HG03135 (cell line): Measurements from ENCODE around the gene APIP.

Source experiments
- ATAC-seq: cut with Tn5 transposase; IDR thresholded peaks from one replicate; pipeline ENCODE4 v1.9.1; 2021; ENCODE audit warnings: mild to moderate bottlenecking, moderate library complexity; ENCODE audit not compliant: unreplicated experiment

Gene APIP

DNA sequence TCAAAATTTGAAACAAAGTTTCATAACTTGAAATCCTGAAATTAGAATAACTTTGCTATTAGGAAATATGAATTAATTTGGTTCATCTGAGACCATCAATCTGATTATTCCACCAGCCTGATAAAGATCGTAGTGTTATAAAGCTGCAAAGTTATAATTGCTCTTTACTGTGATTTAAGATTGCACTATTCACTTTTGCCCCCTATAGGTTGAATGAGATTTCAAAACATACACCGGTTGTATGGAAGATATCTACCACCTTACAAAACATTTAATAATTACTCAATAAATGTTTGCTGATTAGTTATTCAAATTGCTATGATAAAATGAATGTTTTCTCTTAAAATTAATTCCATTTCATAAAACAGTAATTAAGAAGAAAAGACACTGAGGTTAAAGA is 26.1 kb downstream of the APIP start:
- no peak for ATAC-seq

GRCh38 chr11:34887260-34887659 is 28.9 kb downstream of the APIP start:
- ATAC-seq: no peak

GRCh38 chr11:34886609-34887008 is 29.6 kb downstream of the APIP start:
- ATAC-seq: no peak

GRCh38 chr11:34881900-34882299 is 34.3 kb downstream of the APIP start:
- ATAC-seq: no peak

DNA sequence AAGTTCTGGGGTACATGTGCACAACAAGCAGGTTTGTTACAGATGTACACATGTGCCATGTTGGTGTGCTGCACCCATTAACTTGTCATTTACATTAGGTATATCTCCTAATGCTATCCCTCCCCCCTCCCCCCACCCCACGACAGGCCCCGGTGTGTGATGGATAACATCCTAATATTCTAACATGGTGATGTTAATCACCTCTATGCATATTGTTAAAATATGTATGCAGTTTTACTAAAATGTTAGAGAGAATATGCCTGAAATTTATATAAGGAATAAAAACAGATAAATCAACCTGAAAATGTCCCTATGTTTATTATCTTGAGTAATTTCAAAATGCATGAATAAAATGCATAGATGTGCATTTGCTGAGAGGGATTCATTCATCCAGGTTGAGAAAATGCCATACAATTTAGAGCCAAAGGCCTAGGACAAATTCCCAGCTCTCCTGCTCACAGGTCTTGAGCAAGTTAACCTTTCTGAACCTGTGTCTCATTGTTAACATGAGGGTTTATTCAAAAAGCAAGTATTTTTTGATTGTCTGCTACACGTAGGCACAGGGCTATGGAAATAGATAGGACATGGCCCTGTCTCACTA is 38.7 kb downstream of the APIP start:
- no peak for ATAC-seq

DNA sequence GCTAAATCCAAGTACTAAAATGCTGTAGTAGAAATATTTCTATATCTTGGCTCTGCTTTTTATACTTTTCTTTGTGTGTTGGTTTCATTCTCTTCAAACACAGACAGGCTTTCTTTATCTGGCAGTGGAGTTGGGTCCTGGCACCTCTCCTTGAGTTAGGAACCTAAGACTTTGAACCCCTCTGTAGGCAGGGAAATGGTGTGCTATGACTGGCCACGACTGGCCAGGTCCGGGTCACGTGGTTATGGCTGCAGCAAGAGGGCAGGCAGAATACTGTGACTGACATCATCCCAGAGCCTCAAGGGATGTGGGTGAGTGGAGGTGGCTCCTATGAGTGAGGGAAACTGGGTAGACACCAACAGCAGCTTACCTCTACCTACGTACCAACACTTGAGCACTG is 42.0 kb downstream of the APIP start:
- no peak for ATAC-seq

- ATAC-seq: no peak
Measured at GRCh38 chr11:34870548-34871196, 45.5 kb downstream of the APIP start.

DNA sequence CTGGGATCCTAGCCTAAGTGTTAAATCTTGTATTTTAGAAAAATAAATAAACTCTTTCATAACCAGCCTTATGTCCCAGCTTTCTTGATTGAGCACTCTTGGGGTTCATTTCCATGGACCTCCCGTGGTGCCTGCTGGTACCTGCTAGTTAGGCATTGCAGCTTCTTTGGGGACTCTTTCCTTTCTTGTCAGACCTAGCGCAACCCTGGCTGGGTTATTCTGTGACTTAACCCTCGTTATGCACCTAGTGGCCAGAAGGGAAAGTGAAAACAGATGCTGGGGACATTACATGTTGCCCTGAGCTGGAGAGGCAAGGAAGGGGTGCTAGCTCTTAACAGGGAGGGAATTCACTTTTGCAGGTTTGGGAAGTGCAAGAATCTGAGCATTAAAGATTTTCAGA is 46.8 kb downstream of the APIP start:
- no peak for ATAC-seq

- no peak for ATAC-seq
Measured at GRCh38 chr11:34866375-34866774, 49.8 kb downstream of the APIP start.

- no peak for ATAC-seq
Measured at GRCh38 chr11:34865261-34865660, 50.9 kb downstream of the APIP start.

- ATAC-seq: no peak
Measured at GRCh38 chr11:34864424-34864823, 51.8 kb downstream of the APIP start.

DNA sequence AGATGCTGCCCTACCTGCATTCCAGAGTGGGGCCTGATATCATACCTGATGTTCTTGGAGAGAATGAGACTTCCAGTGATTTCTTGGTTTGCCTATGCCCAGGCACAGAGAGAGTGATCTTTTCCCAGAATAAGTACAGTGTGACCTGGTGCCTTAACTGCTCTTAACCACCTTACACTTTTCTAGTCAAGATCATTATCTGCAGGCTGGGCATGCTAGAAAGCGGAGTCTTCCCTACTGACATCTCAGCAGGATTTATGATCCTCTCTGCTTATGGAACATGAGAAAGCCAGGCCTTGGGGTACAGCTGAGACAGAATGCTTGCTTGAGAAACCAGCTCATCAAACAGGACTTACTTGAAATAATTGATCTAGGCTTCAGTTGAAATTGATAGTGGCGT is 53.1 kb downstream of the APIP start:
- ATAC-seq: no peak

GRCh38 chr11:34860518-34860917 is 55.7 kb downstream of the APIP start:
- no peak for ATAC-seq

GRCh38 chr11:34860034-34860433 is 56.1 kb downstream of the APIP start:
- no peak for ATAC-seq

DNA sequence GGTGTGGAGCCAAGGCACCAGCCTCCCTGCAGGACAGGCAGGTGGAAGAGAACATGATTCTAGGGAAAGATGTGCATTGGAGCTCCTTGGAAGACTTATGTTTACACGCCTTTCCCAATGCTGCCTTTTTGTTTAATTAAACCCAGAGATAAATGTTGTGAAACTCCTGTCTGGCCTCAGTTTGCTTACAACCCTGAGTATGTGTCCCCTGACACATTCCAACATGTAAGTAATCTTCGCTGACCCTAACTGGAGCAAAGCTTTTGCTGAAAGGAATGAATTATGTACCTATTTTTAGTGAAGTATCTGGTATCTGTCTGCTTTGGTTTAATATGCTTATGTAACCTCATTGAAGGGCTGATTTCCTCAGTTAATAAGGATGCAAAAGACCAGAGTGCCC is 56.7 kb downstream of the APIP start:
- no peak for ATAC-seq

- ATAC-seq: no peak
Measured at GRCh38 chr11:34857463-34857862, 58.7 kb downstream of the APIP start.

DNA sequence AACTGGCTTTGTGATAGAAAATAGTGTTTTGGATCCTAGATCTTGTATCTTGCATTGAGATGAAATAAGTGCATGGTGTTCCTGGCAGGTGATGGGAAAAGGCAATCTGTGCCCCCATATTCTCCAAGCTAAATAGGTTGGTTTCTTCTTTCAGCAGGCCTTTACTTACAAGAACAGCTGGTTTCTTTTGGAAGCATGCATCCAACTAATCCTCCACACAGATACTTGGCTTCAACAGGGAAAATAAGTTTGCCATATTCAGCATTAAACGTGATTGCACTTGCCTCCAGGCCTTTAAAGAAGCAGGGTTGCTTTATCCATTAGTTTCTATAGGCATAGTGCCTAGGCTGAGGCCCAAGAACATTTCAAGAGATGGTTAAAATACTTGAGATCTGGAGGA is 59.9 kb downstream of the APIP start:
- ATAC-seq: no peak

- ATAC-seq: no peak
Measured at GRCh38 chr11:34855754-34856095, 60.5 kb downstream of the APIP start.

GRCh38 chr11:34855021-34855753 is 61.0 kb downstream of the APIP start:
- ATAC-seq: no peak

DNA sequence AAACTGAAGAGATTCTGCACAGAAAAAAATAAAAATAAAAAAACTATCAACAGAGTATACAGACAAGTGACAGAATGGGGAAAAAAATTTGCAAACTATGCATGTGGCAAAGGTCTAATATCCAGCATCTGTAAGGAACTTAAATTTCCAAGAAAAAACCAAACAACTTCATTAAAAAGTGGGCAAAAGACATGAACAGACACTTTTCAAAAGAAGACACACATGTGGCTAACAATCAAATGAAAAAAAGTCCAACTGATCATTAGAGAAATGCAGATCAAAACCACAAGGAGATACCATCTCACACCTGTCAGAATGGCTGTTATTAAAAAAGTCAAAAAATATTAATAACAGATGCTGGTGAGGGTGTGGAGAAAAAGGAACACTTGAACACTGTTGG is 64.3 kb downstream of the APIP start:
- ATAC-seq: no peak

DNA sequence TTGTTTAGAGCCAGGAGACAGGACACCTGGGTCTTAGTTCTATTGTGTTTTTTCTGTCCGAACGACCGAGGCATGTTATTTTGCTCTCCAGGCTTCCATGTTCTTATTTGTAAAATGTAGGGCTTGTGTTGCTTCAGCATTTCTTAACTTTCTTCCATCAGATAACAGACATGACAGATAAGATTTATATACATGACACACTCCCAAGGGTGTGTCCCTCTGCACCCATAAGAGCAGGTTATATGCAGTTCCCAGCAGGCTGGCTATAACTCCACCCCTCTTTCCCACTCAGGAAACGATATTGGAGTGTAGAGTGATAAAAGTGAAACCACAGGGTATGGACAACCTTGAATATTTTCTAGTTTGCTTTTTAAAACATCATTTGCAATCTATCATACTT is 65.8 kb downstream of the APIP start:
- ATAC-seq: no peak

- ATAC-seq: no peak
Measured at GRCh38 chr11:34846467-34846866, 69.7 kb downstream of the APIP start.
